ENCODE measurements around the gene OR2T12.
"Not testable (repeated sequence)": the region's sequence is repeated elsewhere in the genome, so short reads cannot be mapped to it uniquely, and the experiment has no call there.

OR2T12 gene, protein sequence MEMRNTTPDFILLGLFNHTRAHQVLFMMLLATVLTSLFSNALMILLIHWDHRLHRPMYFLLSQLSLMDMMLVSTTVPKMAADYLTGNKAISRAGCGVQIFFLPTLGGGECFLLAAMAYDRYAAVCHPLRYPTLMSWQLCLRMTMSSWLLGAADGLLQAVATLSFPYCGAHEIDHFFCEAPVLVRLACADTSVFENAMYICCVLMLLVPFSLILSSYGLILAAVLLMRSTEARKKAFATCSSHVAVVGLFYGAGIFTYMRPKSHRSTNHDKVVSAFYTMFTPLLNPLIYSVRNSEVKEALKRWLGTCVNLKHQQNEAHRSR

DNA sequence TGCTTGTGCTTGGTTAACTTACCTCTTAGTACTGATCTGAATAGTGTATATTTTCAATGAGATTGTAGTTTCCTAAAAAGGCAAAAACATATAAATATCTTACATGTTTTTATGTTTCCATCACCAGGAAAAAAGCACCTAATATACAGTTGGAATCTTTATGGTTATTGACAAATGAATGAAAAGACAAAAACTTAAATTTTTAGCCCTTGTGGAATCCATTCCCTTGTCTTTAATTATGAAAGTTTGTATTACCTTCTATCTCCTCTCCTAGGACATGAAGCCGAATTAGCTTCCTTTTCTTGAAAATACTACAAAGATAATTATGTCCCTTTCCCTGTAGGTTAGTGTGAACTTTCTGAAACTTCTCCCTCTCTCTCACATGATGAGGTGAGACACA lies at the start of gene OR2T12:
Gene OR2T12, minus strand, starts transcription at position 101 of the 400 bp plus-strand sequence. CDS start 7,846 bp downstream, outside the sequence.
- DNase-seq (ENCODE audit: low spot score), result no peak

DNA sequence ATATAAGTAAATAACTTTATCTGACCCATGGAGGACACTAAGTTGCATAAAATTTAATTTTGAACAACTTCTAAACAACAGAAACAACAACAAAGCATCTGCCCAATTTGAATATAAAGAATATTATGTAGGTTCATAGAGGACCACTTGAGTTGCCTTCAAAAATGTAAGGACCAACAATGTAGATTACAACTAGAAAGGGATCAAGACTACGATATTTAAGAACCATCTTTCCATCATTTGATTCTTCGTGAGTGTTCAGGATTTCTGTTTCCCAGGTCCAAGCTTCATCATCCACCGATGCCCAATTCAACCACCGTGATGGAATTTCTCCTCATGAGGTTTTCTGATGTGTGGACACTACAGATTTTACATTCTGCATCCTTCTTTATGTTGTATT lies 45.3 kb upstream of the OR2T12 start, which contains the start of gene OR14C36:
Gene OR14C36, plus strand, starts transcription at position 301 of the 400 bp plus-strand sequence. Its CDS starts 0 bp downstream, at position 301.
- no peak for DNase-seq (ENCODE audit: low spot score)

DNA sequence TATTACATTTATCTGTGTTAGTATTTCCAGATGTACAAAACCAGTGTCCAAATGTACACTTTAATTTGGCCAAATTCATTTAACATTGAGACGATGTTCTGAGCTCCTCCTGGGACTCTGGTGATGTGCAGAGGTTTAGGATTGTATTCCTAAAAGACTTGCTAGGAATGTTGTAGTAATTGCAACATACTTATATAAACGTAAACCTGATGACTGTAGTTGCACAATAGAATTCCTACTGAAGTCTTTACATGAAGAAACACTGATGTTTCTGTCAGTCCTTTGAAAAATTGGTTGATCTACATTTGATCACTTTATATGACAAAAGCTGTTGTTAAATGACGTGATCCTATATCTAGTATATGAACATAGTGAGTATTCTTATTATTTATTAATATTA lies 40.2 kb upstream of the OR2T12 start:
- no peak for DNase-seq (ENCODE audit: low spot score)

DNA sequence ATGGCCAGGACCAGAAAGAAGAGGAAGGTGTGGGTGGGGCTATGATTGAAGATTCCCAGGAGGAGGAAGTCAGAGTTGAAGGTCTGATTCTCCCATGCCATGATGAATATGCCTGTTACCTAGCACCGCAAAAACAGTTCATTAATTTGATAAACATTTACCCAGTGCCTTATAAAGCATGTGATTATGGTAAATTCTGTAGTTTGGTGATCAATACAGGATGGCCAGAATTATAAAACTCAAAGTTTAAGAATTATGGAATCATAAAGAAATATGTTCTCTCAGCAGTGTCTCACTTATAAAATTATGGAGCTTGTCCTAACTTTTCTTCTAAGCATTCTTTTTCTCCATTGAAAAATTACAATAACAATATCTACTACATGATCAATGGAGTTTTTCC lies 21.2 kb upstream of the OR2T12 start, which contains the start of gene OR2M7:
Gene OR2M7, minus strand, starts transcription at position 101 of the 400 bp plus-strand sequence. Its CDS starts 0 bp downstream, at position 101.
- DNase-seq (ENCODE audit: low spot score), result no peak

DNA sequence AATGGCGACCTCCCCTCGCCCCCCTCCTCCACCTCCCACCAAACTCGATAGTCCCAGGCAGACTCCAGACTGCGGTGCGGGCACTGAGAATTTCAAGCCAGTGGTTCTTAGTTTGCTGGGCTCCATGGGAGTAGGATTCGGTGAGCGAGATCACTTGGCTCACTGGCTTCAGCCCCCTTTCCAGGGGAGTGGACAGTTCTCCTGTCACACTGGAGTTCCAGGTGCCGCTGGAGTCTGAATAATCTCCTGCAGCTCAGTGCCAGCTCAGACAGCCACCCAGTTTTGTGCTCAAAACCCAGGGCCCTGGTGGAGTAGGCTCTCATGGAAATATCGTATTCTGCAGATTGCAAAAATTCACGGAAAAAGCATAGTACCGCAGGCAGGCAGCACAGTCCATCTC lies 13.6 kb upstream of the OR2T12 start:
- DNase-seq (ENCODE audit: low spot score), result no peak

DNA sequence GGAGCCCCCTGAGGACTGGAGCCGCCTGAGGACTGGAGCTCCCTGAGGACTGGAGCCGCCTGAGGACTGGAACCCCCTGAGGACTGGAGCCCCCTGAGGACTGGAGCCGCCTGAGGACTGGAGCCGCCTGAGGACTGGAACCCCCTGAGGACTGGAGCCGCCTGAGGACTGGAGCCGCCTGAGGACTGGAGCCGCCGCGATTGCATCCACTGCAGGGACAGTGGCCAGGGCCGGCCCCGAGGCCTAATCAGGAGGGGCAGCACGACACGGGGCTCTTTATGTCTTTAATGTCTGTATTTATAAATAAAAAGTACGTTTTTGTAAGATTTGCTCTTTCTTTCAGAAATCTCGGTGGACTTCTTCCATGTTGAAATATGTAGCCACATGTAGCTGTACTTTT lies 3.5 kb upstream of the OR2T12 start:
- not testable (repeated sequence) for DNase-seq (ENCODE audit: low spot score)

DNA sequence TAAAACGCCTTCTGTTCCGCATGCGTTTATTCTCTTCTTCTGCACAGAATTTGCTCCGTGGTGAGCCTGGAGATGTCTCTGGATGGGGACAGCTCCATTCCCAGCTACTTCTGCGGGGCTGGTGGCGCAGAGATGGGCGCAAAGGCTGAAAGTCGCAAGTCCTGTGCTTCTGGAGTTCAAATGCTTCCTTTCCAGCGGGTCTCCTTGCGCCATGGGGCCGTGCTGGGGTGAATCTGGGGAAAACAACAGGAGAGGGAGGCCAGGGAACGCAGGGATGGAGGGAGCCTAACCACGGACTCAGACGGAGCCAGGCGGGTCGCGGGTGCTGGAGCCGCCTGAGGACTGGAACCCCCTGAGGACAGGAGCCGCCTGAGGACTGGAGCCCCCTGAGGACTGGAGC lies 2.9 kb upstream of the OR2T12 start:
- DNase-seq (ENCODE audit: low spot score), result no peak

DNA sequence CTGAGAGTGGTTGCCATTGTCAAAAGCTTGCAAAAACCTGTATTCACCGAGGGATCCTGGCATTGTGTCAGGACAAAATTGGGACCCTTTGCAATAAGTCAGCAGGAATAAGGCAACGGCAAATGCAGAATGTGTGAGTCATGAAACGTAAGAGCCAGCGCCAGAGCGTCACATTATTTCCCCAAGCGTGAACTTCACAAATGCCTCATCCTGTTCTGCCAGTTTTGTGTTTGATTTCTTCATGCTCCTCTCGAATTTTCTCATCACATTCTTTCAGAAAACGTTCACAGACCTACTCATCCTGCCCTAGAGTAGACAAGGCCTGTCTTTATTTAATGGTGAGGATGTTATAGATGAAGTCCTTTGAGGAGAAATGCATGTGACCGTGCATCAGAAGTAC lies 2.4 kb upstream of the OR2T12 start:
- not testable (repeated sequence) for DNase-seq (ENCODE audit: low spot score)

DNA sequence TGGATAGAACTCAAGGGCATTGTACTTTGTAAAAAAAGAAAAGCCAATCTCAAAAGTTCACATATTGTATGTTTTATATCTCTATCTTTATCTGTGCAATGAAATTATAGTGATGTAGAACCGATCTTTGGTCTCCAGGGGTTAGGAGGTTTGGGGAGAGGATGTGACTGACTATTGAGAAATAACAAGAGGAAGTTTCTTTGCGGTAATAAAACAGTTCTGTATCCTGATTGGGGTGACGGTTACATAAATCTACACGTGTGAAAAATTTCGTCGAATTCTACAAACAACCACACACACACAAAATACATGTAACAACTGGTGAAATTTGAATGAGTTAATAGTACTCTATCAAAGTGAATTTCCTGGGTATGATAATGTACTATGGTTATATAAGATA lies 14.8 kb downstream of the OR2T12 start:
- no peak for DNase-seq (ENCODE audit: low spot score)

DNA sequence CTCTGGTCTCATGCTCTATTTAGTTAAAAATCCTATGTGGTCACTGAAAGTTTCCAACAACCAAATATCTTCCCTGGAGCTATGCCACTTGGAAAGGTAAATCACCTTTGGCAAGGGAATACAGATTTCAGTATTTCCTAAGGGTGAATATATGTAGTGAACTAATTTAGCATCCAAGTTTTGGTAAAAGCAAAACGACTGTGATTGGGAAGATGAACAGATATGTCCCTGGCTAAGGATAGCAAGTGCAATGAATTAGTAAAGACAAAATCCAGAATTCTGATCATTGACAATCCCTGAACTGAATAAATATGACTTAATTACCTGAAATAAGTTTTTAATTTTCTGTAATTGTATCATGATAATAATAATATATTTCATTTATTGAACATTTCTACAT lies 25.3 kb downstream of the OR2T12 start, which contains the start of gene OR2T33:
Gene OR2T33, minus strand, starts transcription at position 101 of the 400 bp plus-strand sequence. CDS start 4,162 bp downstream, outside the sequence.
- no peak for DNase-seq (ENCODE audit: low spot score)

DNA sequence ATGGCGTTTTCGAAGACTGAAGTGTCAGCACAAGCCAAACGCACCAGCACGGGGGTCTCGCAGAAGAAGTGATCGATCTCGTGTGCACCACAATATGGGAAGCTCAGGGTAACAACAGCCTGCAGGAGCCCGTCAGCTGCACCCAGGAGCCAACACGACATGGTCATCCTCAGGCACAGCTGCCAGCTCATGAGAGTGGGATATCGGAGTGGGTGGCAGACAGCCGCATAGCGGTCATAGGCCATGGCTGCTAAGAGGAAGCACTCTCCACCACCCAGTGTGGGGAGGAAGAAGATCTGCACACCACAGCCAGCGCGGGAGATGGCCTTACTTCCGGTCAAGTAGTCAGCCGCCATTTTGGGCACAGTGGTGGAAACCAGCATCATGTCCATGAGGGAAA lies 30.0 kb downstream of the OR2T12 start:
- DNase-seq (ENCODE audit: low spot score), result not testable (repeated sequence)

DNA sequence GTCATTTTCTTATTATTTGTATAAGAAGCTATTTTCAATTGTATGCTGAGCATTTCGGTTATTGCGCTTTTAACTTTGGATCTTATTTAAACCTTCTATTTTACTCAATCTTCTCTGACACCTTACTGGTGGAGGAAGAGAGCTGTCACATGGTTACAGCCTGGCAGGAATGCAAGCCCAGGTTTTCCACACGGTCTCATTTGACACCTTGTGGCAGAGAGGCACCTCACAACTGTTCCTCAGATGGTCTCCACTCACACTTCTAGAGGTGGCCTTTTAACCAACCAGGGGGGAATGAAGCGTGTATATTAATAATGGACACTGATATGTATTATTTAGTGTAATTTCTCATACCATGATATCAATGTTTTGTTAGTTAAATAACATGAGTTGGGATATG lies 35.0 kb downstream of the OR2T12 start:
- DNase-seq (ENCODE audit: low spot score), result no peak

DNA sequence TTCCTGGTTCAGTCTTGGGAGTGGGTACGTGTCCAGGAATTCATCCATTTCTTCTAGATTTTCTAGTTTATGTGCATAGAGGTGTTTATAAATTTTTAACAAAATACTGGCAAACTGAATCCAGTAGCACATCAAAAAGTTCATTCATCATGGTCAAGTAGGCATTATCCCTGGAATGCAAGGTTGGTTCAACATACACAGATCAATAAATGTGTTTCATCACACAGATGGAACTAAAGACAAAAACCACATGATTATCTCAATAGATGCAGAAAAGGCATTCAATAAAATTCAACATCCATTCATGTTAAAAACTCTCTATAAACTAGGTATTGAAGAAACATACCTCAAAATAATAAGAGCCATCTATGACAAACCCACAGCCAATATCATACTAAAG lies 43.9 kb downstream of the OR2T12 start:
- DNase-seq (ENCODE audit: low spot score), result not testable (repeated sequence)

DNA sequence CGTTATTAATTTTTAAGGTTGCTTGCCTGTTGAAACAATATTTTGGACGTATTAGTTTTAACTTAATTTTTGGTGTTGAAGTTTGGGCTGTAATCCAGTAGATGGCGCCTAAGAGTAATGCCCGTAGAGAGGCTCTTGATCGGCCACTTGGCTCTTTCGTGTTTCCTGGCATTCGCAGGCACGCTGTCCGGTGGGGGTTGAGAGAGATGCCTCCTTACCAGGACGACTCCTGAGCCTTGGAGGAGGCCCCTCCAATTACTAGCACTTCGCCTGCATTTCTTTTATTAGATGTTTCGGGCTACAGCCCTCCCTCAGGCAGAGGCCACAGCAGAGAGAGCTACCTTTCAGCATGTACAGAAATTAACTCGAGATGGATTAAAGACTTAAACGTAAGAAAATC lies 60.0 kb downstream of the OR2T12 start:
- DNase-seq (ENCODE audit: low spot score), result peak; percentile 46

Data from activated CD4-positive, alpha-beta T cell treated with anti-CD3 and anti-CD28 coated beads, Interleukin-2, Interleukin-4, amounts not matched to agents 100 ng/mL and 50 ng/mL, durations not matched to agents 16 hours and 8 hours (primary cell).